GF-D8 (cell line): ENCODE measurements around the gene CA11.
A peak's percentile ranks its signal among the peaks of the same experiment; 100 is the strongest.
"Not testable (repeated sequence)": the region's sequence is repeated elsewhere in the genome, so short reads cannot be mapped to it uniquely, and the experiment has no call there.

Experiments
- DNase-seq: peaks from one replicate; lab custom pipeline; 2025; lab: John Stamatoyannopoulos, UW

Gene CA11

DNA sequence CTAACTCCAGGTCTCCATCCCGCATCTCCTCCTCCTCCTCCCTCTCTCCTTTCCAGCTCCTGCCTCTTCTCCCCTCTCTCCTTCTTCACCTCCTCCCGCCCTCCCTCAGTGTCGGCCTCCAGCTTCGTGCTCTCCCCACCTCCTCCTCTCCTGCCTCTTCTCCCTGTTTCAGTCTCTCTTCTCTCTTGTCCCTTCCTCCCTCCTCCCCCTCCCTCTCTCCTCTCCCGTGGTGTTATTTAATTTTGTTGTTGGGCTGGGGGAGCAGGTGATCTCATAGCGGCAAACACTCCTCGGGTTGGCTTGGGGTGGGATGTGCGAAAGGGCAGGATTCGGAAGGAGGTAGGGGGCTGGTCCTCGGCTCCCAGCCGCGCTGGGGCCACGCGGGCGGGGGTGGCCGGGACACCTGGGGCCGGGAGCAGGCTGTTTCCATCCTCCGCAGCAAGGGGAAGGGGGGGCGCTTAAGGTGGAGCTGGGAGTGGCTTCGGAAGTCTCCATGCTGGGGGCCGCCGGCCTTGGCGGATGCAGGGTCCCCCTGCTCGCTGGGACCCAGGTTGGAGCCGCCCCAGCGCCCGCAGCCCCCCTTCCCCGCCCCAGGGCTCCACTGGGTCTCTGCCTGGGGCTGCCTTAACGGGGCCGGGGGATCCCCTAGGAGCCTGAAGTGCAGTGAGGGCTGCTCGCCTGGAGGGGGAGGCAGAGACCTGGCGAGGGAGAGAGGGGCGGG lies at the start of gene CA11:
TSS of gene CA11 (minus strand) at position 187 of the 721 bp plus-strand sequence. CDS start 555 bp downstream, outside the sequence.
- no peak for DNase-seq

DNA sequence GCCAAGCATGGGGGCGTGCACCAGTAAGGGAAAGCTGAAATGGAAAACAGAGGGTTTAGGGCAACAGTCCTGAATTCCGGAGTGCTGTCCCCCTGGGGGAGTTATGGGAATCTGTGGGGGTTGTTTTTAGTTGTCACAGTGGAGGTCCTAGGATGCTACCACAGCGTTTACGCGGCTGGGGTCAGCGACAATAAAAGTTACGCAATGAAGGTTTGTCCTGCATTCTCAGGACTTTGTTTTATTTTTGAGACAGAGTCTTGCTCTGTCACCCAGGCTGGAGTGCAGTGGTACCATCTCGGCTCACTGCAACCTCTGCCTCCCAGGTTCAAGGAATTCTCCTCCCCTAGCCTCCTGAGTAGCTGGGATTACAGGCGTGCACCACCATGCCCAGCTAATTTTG lies 47.6 kb upstream of the CA11 start:
- DNase-seq: not testable (repeated sequence)

- DNase-seq: no peak
These were observed 43.5 kb upstream of the CA11 start for GRCh38 chr19:48689449-48689848.

DNA sequence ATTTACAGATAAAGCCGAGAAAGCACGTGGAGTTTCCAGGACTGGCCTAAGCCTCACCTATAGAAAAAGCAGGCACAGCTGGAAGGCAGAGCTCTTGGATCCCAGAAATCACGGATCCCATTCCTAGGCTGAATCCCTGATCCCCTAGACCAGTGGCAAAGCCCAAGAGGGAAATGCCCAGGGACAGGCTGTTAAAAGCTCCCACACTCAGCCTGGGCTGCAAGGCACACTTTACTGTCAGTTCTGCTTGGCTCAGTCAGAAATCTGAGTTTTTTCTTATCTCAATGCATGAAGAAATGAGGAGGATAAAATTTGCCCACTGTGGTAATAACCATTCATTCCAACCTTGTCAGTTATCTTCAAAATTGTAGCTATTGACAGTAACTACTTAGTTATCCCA lies 41.8 kb upstream of the CA11 start:
- no peak for DNase-seq

DNA sequence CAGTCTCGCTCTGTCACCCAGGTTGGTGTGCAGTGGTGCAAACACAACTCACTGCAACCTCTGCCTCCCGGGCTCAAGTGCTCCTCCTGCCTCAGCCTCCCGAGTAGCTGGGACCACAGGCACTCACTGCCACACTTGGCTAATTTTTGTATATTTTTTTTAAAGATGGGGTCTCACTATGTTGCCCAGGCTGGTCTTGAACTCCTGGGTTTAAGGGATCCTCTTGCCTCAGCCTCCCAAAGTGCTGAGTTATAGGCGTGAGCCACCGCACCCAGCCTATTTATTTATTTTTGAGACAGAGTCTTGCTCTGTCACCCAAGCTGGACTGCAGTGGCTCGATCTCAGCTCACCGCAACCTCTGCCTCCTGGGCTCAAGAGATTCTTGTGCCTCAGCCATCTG lies 40.6 kb upstream of the CA11 start:
- not testable (repeated sequence) for DNase-seq

GRCh38 chr19:48686088-48686487 lies 40.1 kb upstream of the CA11 start:
- no peak for DNase-seq

DNA sequence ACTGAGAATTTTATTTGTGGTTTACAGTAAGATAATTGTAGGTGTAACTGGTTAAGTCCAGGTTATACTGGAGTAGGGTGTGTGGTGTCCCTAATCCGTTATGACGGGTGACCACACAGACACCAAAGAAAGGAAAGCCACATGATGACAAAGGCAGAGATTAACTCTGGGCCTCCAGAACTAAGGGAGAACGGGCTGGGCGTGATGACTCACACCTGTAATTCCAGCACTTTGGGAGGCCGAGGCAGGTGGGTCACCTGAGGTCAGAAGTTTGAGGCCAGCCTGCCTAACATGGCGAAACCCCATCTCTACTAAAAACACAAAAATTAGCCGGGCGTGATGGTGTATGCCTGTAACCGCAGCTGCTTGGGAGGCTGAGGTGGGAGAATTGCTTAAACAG lies 39.6 kb upstream of the CA11 start:
- DNase-seq: no peak

- no peak for DNase-seq
These were observed 37.4 kb upstream of the CA11 start for GRCh38 chr19:48683349-48683748.

DNA sequence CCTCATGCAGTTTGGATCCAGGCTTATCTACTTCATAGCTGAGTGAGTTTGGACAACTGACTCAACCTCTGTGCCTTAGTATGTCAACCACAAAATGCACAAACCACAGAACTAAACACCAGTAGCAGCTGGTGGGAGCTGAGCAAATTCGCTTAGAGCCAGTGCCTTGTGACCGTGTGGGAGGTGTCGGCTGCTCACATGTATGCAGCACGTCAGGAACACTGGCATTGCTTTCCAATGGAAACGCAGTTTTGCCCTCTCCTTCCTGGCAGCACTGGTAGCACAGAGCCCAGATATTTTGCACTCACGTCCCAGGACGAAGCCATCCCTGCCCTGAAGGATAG lies 35.1 kb upstream of the CA11 start:
- peak; percentile 2 for DNase-seq

DNA sequence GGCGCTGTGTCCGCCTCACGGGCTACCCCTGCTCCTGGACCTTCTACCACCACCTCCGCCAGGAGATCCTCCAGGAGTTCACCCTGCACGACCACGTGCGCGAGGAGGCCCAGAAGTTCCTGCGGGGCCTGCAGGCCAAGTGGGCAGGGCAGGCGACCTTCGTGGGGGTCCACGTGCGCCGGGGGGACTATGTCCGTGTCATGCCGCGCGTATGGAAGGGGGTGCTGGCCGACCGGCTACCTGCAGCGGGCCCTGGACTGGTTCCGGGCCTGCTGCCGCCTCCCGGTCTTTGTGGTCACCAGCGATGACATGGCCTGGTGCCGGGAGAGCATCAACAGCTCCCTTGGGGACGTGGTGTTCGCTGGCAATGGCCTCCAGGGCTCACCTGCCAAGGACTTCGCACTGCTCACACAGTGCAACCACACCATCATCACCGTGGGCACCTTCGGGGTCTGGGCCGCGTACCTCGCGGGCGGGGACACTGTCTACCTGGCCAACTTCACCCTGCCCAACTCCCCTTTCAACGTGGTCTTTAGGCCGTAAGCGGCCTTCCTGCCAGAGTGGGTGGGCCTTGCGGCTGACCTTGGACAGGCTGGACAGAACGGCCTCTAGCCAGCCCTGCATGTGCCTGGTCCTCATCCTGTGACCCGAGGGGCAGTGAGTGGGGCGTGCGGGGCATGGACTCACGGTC lies 34.6 kb upstream of the CA11 start:
- DNase-seq: no peak

GRCh38 chr19:48680006-48680405 lies 34.0 kb upstream of the CA11 start:
- not testable (repeated sequence) for DNase-seq

GRCh38 chr19:48678201-48678600 lies 32.2 kb upstream of the CA11 start:
- no peak for DNase-seq

DNA sequence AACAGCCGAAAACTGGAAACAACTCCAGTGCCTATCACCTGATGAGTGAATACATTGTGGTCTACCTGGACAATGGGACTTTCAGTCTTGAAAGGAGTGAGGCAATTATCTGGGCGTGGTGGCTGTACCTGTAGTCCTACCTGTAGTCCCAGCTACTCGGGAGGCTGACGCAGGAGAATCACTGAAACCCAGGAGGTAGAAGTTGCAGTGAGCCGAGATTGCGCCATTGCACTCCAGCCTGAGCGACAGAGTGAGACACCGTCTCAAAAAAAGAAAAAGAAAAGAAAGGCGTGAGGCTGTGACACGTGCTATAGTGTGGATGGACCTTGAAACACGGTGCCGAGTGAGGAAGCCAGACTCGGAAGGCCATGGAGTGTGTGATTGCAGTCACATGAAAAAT lies 30.9 kb upstream of the CA11 start:
- DNase-seq: no peak

DNA sequence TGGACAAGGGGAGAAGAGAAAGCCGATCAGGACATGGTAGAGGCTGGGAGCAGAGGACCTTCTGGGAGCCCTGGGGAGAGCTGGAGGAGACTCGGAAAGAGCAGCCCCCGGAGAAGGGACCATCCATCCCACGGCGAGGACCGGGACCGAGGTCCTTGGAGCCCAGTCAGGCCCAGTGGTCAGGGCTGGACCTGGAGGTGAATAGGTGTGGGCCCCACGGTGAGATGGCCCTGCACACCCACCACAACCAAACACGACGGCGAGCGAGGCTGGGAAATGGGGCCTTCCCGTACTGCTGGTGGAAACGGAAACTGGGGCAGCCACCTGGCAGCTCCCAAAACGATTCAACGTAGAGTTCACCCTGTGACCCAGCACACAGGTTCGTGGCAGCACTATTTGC lies 30.5 kb upstream of the CA11 start:
- no peak for DNase-seq

DNA sequence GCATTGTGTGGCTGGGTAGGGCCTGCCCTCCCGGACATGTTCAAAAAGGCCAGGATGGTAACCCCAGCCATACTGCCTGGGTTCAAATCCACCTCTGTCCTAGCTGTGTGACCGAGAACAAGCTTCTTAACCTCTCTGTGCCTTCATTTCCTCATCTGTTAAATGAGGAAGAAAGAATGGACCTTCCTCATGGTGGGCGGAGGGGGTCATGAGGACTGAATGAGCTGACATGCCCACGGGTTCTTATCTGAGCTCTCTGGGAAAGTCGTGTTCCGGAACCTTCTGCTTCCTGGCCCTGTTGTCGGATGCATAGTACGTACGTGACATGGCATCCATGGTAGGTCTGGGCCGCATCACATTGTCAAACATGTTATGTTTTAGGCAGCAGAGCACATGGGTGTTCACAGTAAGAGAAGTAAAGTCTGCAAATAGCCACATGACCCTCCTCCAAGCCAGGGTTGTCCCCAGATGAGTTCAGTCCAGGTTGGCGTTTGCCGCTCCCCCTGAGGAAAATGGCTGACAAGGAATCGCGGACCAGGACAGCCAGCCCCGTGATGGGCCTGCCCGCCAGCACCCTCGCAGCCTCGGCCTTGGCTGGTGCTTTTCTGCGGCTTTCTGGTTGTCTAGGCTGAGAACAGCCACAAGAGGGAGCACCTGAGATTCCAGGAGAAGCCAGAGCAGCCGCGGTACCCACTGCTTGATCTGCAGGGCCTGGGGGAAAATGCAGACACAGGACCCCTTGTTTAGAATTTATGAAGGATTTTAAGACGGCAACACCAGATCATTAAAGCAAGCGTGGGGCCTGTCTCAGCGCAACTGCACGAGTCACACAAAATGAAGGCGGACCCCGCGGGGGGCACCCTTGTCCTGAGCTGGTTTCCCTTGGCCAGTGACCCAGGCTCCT lies 29.2 kb upstream of the CA11 start:
- DNase-seq: peak; percentile 2

- DNase-seq: no peak
These were observed 28.3 kb upstream of the CA11 start for GRCh38 chr19:48674216-48674809.

DNA sequence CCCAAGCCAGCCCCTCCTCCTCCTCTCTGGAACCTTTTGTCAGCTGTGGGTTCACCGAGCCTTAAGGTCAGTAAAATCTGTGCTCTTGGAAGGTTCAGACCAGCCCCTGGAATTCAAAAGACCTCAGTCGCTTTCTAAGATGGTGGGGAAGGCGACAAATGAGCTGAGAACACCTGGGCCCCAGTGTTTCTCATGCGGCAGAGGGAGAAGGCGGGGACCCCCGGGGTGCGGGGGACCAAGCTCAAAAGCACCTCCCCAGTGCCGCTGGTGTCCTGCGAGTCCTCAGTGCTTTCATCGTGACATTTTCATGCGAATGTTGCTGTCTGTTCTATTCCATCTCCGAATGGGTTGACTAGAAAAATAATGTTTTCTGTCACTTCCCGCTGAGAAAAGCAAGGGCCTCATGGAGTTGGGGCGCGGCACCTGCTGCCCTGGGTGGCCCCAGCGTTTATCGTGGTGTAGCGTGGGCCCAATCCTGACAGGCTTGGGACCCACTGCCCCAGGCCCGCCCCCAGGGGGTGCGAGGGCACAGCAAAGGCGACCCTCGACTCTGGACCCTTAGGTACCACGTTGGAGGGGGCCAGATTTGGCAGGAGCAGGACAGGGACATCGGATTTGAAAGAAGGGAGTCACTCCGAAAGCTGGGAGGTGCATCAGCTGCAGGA lies 27.6 kb upstream of the CA11 start:
- no peak for DNase-seq

DNA sequence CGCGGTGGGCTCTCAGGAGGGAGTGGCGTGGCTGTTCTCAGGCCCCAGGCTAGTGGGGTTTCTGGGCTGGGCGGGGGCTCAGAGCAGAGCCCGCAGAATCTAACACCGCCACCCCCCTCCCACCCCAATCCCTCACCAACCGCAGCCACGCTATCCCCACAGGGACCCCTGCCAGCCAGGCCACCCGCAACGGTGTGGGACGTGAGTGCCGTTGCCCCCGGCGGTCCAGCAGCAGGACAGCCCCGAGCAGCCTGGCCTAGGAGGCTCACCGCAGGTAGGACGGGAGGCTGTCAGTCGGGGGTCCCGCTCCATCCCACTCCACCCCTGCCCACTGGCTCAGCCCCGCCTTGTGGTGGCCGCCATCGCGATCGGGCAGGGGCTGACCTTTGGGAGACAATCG lies 27.0 kb upstream of the CA11 start, which contains the start of gene NTN5:
TSS of gene NTN5 (minus strand) at position 24 of the 400 bp plus-strand sequence. CDS start 2,031 bp downstream, outside the sequence.
- DNase-seq: no peak

DNA sequence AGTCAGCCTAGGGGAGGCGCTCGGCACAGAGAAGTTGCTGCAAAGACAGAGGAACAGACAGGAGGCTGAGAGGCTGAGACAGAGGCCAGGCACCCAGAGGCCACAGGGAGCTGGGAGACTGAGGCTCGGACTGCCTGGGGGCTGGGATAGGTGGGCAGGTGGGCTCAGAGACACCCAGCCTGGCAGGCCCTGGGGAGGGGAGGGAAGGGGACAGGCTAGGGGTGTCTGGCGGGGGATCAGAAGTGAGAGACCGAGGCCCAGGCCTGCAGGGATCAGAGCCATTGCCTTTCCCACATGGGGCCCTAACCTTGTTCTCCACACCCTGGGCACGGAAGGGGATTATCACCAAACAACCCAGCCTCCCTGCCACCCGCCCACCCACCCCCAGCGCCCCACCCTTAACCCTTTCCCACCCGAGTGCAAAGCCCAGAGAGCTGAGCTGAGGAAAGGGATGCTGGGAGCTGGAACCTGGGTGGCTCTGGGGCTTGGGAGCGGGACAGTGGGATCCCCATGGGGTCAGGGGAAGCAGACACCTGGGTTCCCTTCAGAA lies 25.5 kb upstream of the CA11 start:
- DNase-seq: no peak

DNA sequence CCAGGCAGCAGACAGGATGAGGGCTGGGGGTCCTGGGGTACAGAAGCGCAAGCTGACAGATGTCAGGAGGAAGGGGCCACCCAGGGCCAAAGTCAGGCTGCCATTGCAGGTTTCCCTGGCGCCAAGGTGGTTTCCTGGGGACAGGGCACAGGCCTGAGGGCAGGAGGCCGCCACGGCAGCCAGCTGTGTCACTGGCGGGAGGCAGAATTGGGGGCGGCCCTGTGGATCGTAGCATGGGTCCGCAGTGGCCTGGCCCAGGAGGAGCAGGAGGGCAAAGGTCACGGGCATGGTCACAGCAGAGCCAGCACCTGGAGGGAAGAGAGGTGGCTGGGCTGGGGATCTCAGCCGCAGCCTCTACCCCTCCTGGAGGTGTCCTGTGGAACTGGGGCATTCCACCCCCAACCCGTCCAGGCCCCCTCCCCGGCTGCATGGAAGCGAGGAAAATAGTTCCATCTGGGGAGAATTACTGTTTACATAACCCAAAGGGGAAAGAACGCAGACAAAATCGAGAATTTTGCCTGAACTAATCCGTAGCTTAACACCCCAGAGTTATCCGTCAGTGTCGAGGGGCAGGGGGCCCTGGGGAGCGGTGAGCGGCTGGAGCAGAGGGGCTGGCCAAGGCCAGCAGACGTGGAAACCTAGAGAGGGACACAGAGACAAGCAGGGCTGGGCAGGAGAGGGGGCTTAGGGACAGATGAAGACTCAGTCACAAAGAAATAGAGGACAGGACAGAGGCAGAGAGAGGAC lies 24.9 kb upstream of the CA11 start:
- DNase-seq: no peak
